Uterus (tissue), 4 donors: ENCODE data around the gene GPR17. TPM values are rescaled to one million over a fixed set of nuclear protein-coding genes. Genes with fewer than 3 reads are reported as not detected.

Experiments
- DNase-seq, 2 donors: peaks; one replicate each; pipeline ENCODE4 v3.0.0-alpha.2; 2019 to 2020
- H3K27ac ChIP-seq, 2 donors: fragments of 200-600 bp; sonication (generic); 1 replicate in 1 of 2; 2 replicates in 1 of 2; pipeline ENCODE4 v1.5.1; 2016 to 2018
- H3K27me3 ChIP-seq, 2 donors: fragments of 200-600 bp; sonication (generic); one replicate each; pipeline ENCODE4 v1.5.1; 2018 to 2019; ENCODE audit warnings: control low read depth in 1 of 2
- H3K36me3 ChIP-seq, 2 donors: fragments of 200-600 bp; sonication (generic); one replicate each; pipeline ENCODE4 v1.5.1; 2019; ENCODE audit warnings: control low read depth in 1 of 2
- H3K4me1 ChIP-seq, 2 donors: fragments of 200-600 bp; sonication (generic); one replicate each; pipeline ENCODE4 v1.5.1; 2018 to 2019; ENCODE audit warnings: control low read depth in 1 of 2
- H3K4me3 ChIP-seq, 2 donors: fragments of 200-600 bp; sonication (generic); 1 replicate in 1 of 2; 2 replicates in 1 of 2; pipeline ENCODE4 v1.5.1; 2018 to 2019; ENCODE audit warnings: mild to moderate bottlenecking in 1 of 2
- H3K9me3 ChIP-seq, 2 donors: fragments of 200-600 bp; sonication (generic); one replicate each; pipeline ENCODE4 v1.5.1; 2019; ENCODE audit warnings: control low read depth in 1 of 2
- POLR2A ChIP-seq, 2 donors: fragments of 450-650 bp; IDR thresholded peaks; one replicate each; pipeline ENCODE4 v1.6.1; 2016; ENCODE audit warnings: antibody characterized with exemption in 2 of 2, mild to moderate bottlenecking in 1 of 2, moderate library complexity in 1 of 2
- intact Hi-C: fragments of 100-400 bp; cut with DNase I; formaldehyde crosslinking; loops from one replicate; pipeline ENCODE4 v1.15.1; 2023; ENCODE audit warnings: low total_unique reads
- total RNA-seq, 4 donors: library from RNA; depleted of rRNA in 3 of 4; stranded (reverse); fragments of >200 nt in 3 of 4; gene quantifications; one replicate each; pipeline versions ENCODE4 v1.1.0 to v1.2.4, GENCODE V29; 2014 to 2023
- TF ChIP-seq, protein P1 (sequence below), 4 experiments: fragments of 200-600 bp in 2 of 4; fragments of 450-650 bp in 2 of 4; sonication (generic) in 2 of 4; IDR thresholded peaks; one replicate each; pipeline ENCODE4 v1.5.1; 2016 to 2019; ENCODE audit warnings: antibody characterized with exemption in 4 of 4, mild to moderate bottlenecking in 2 of 4, moderate library complexity in 1 of 4
- donor health status: DM: yes; HTN: yes; CAD: no.

GPR17 gene
- total RNA-seq, 4 donors from 2014 or later = 0.41 TPM; not detected in 3

DNA sequence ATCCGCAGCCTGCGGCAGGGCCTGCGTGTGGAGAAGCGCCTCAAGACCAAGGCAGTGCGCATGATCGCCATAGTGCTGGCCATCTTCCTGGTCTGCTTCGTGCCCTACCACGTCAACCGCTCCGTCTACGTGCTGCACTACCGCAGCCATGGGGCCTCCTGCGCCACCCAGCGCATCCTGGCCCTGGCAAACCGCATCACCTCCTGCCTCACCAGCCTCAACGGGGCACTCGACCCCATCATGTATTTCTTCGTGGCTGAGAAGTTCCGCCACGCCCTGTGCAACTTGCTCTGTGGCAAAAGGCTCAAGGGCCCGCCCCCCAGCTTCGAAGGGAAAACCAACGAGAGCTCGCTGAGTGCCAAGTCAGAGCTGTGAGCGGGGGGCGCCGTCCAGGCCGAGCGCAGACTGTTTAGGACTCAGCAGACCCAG is 5.4 kb downstream of the GPR17 start:
- intact Hi-C loops = no loop called here
- peak overlapping the region; percentile 17 to 20 for H3K27ac ChIP-seq
- peaks cover 0 to 24% of the 10 kb centered on the region in 2 donors for H3K4me1 ChIP-seq

DNA sequence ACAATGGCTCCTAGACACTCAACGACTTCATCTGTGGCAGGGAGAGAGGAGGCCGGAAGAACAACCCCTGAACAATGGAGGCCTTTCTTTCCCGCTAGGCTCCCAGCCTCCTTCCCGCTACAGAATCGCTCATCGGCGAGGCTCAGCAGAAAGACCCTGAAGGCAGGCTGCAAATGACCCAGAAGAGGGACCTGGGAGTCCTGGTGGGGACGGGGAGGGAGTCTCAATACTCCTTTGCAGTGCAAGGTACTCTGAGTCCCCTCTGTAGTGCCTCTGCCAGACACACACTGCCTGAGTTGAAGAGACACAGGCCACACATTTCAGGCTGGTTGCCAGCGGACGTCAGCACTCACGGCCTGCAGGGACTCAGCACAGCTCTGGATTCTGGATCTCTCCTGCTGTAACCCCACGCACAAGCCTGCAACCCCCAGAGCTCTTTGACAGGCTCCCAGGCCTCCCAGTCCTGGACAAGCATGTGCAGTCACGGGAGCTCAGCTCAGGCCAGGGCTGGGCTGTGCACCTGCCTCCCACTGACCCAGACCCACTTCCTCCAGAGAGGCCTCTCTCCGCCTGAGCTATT is 6.1 kb downstream of the GPR17 start:
- DNase-seq = peak; percentile 58 to 66
- peaks cover 0 to 31% of the 10 kb centered on the region in 2 donors for H3K4me1 ChIP-seq
- H3K36me3 ChIP-seq = no peaks in the 10 kb centered on the region
- no peaks in the 10 kb centered on the region for H3K9me3 ChIP-seq
- H3K4me3 ChIP-seq = no peak overlapping the region
- no peaks in the 10 kb centered on the region for H3K27me3 ChIP-seq
- TF ChIP-seq, protein P1, sequence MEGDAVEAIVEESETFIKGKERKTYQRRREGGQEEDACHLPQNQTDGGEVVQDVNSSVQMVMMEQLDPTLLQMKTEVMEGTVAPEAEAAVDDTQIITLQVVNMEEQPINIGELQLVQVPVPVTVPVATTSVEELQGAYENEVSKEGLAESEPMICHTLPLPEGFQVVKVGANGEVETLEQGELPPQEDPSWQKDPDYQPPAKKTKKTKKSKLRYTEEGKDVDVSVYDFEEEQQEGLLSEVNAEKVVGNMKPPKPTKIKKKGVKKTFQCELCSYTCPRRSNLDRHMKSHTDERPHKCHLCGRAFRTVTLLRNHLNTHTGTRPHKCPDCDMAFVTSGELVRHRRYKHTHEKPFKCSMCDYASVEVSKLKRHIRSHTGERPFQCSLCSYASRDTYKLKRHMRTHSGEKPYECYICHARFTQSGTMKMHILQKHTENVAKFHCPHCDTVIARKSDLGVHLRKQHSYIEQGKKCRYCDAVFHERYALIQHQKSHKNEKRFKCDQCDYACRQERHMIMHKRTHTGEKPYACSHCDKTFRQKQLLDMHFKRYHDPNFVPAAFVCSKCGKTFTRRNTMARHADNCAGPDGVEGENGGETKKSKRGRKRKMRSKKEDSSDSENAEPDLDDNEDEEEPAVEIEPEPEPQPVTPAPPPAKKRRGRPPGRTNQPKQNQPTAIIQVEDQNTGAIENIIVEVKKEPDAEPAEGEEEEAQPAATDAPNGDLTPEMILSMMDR (IDR thresholded peaks at IDR 0.05) = no peak
- TF ChIP-seq POLR2A (IDR thresholded peaks at IDR 0.05) = no peak
- intact Hi-C loops = no loop called here
- peak overlapping the region; percentile 20 to 45 for H3K27ac ChIP-seq

More for the DNA sequence above, 5.4 kb downstream of the GPR17 start:
- Histone ChIP-seq H3K36me3 (no peaks in the 10 kb centered on the region), H3K4me3 (no peak overlapping the region), H3K9me3 (no peaks in the 10 kb centered on the region), H3K27me3 (no peaks in the 10 kb centered on the region)
- TF ChIP-seq, protein P1 (IDR thresholded peaks at IDR 0.05) = no peak
- TF ChIP-seq POLR2A (IDR thresholded peaks at IDR 0.05) = no peak
- DNase-seq = no peak

DNA sequence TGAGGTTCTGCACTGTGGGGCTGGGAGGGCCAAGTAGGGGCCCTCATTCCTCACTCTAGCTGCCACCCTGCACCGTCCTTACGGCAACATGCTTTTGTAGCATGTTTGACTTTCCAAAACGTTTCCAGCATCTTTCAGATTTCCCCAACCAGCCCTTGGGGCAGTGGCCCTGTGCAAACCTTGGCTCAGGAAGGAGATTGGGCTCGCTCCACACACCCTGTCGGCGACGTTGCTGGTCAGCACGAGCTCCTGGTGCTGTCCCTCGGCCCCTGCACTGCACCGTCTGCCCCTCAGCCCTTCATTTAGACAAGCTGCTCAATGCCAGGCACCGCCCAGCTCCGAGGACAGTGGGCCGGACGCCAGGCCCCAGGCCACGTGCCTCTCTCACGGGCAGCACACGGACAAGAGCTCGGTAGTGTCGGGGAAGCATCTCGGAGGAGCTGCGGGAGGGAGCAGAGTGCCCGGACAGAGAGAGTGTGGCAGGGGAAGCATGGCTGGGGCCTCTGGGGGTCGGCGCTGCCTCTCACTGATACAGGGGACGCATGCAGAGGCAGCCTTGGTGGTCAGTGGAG is 6.9 kb downstream of the GPR17 start:
- no peak overlapping the region for H3K4me3 ChIP-seq
- intact Hi-C loops = no loop called here
- H3K9me3 ChIP-seq = no peaks in the 10 kb centered on the region
- H3K27ac ChIP-seq = peak overlapping the region; percentile 20 to 45
- TF ChIP-seq POLR2A (IDR thresholded peaks at IDR 0.05) = no peak
- TF ChIP-seq, protein P1 (IDR thresholded peaks at IDR 0.05) = no peak
- no peak for DNase-seq
- H3K4me1 ChIP-seq = peaks cover 0 to 32% of the 10 kb centered on the region in 2 donors
- H3K36me3 ChIP-seq = no peaks in the 10 kb centered on the region
- no peaks in the 10 kb centered on the region for H3K27me3 ChIP-seq

DNA sequence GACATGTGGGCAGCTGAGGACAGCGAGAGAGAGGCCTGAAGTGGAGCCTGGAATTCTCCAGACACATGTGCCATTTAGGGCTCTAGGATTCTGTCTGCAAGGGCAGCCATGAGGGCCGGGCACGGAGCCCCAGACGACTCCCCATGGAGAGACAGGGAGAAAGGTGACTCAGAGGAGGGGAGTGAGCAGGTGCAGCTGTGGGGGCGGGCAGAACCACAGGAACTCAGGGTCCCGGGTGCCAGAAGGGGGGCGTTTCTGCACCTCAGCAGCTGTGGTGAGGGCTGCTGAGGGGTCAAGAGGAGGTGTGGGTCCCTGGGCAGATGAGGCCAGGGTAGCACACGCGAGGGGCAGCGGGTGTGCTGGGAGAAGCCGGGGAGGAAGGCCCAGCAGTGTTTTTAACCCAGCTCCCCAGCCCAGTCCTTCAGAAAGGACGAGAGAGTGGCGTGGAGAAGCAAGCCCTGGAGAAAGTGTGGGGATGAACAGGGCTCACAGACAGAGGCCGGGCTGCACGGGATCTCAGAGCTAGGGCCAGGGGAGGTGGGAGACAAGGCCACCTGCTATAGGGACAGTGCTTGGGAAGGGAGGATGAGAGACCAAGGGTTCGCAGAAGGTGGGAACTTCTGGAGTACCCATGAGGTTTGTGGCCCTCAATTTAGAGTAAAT is 7.6 kb downstream of the GPR17 start:
- no peak for TF ChIP-seq POLR2A (IDR thresholded peaks at IDR 0.05)
- TF ChIP-seq, protein P1 (IDR thresholded peaks at IDR 0.05) = no peak
- no peak overlapping the region for H3K4me3 ChIP-seq
- H3K36me3 ChIP-seq = no peaks in the 10 kb centered on the region
- intact Hi-C loops = no loop called here
- peaks cover 0 to 32% of the 10 kb centered on the region in 2 donors for H3K4me1 ChIP-seq
- no peak for DNase-seq
- no peaks in the 10 kb centered on the region for H3K27me3 ChIP-seq
- no peaks in the 10 kb centered on the region for H3K9me3 ChIP-seq
- H3K27ac ChIP-seq = peak overlapping the region; percentile 20 to 45
